Endothelial cell of hepatic sinusoid (primary cell): Measurements from ENCODE around the gene TBC1D4.
"Not testable (repeated sequence)": the region's sequence is repeated elsewhere in the genome, so short reads cannot be mapped to it uniquely, and the experiment has no call there.

Experiments
- in situ Hi-C: cut with HindIII; loops from 2 replicates; pipeline ENCODE4 v1.10.0; 2017; ENCODE audit warnings: low sequenced_read_pairs

TBC1D4 gene

GRCh38 chr13:75454497-75454896 lies 27.5 kb downstream of the TBC1D4 start:
- in situ Hi-C loops: no loop called here

GRCh38 chr13:75452564-75452963 lies 29.4 kb downstream of the TBC1D4 start:
- in situ Hi-C loops: no loop called here

- in situ Hi-C loops: no loop called here
Observed at GRCh38 chr13:75447493-75447892, 34.5 kb downstream of the TBC1D4 start.

GRCh38 chr13:75446874-75447273 lies 35.1 kb downstream of the TBC1D4 start:
- in situ Hi-C loops: no loop called here

GRCh38 chr13:75445717-75446499 lies 36.1 kb downstream of the TBC1D4 start:
- in situ Hi-C loops: no loop called here

GRCh38 chr13:75444016-75444415 lies 38.0 kb downstream of the TBC1D4 start:
- in situ Hi-C loops: no loop called here

GRCh38 chr13:75443356-75443958 lies 38.5 kb downstream of the TBC1D4 start:
- in situ Hi-C loops: no loop called here

- in situ Hi-C loops: no loop called here
Observed at GRCh38 chr13:75442736-75443234, 39.2 kb downstream of the TBC1D4 start.

- in situ Hi-C loops: no loop called here
Observed at GRCh38 chr13:75440100-75440499, 41.9 kb downstream of the TBC1D4 start.

- in situ Hi-C loops: no loop called here
Observed at GRCh38 chr13:75437582-75438318, 44.2 kb downstream of the TBC1D4 start.

- in situ Hi-C loops: not testable (repeated sequence)
Observed at GRCh38 chr13:75434126-75434525, 47.8 kb downstream of the TBC1D4 start.

GRCh38 chr13:75432811-75433244 lies 49.1 kb downstream of the TBC1D4 start:
- in situ Hi-C loops: no loop called here

- in situ Hi-C loops: no loop called here
Observed at GRCh38 chr13:75432045-75432444, 49.9 kb downstream of the TBC1D4 start.

- in situ Hi-C loops: no loop called here
Observed at GRCh38 chr13:75430436-75431209, 51.3 kb downstream of the TBC1D4 start.

GRCh38 chr13:75426421-75426820 lies 55.5 kb downstream of the TBC1D4 start:
- in situ Hi-C loops: no loop called here

- in situ Hi-C loops: no loop called here
Observed at GRCh38 chr13:75425216-75426009, 56.6 kb downstream of the TBC1D4 start.

- in situ Hi-C loops: no loop called here
Observed at GRCh38 chr13:75423946-75424345, 58.0 kb downstream of the TBC1D4 start.

- in situ Hi-C loops: no loop called here
Observed at GRCh38 chr13:75422028-75422427, 59.9 kb downstream of the TBC1D4 start.

- in situ Hi-C loops: no loop called here
Observed at GRCh38 chr13:75421133-75421532, 60.8 kb downstream of the TBC1D4 start.

- in situ Hi-C loops: no loop called here
Observed at GRCh38 chr13:75419656-75420055, 62.3 kb downstream of the TBC1D4 start.
